Kidney (tissue), 14 donors: ENCODE measurements around the gene USH2A. TPM values are rescaled to one million over a fixed set of nuclear protein-coding genes. Genes with fewer than 3 reads are reported as not detected.

Experiments used
- DNase-seq, 5 donors: peaks; one replicate each; pipeline ENCODE4 v3.0.0-alpha.2; 2013 to 2020
- FAIRE-seq: peaks from 2 replicates; lab custom pipeline; 2012; peaks lifted over from hg19 to GRCh38; lab: Jason Lieb, UNC
- H3K27ac ChIP-seq, 2 donors: one replicate each; pipeline ENCODE4 v1.7.0; 2013; ENCODE audit warnings: low read depth in 2 of 2, low read length in 2 of 2, inconsistent platforms in 1 of 2
- H3K27me3 ChIP-seq: one replicate; pipeline ENCODE4 v1.7.1; 2013; ENCODE audit warnings: low read length, inconsistent platforms; ENCODE audit not compliant: control insufficient read depth, insufficient read depth
- H3K36me3 ChIP-seq, 3 donors: one replicate each; pipeline versions ENCODE4 v1.7.0 to v1.7.1; 2013; ENCODE audit warnings: low read length in 3 of 3, control low read depth in 1 of 3, inconsistent platforms in 1 of 3; ENCODE audit not compliant: insufficient read depth in 3 of 3, control insufficient read depth in 2 of 3
- H3K4me1 ChIP-seq, 3 donors: one replicate each; pipeline versions ENCODE4 v1.7.0 to v1.7.1; 2013; ENCODE audit warnings: low read length in 3 of 3, inconsistent platforms in 1 of 3, low read depth in 1 of 3; ENCODE audit not compliant: control insufficient read depth in 2 of 3, insufficient read depth in 2 of 3
- H3K4me3 ChIP-seq, 3 donors: one replicate each; pipeline versions ENCODE4 v1.7.0 to v1.8.1; 2013; ENCODE audit warnings: low read length in 3 of 3, control low read depth in 1 of 3, inconsistent platforms in 1 of 3
- H3K9ac ChIP-seq, 3 donors: one replicate each; pipeline versions ENCODE4 v1.7.0 to v1.7.1; 2013; ENCODE audit warnings: low read length in 3 of 3, control low read depth in 1 of 3, inconsistent platforms in 1 of 3
- H3K9me3 ChIP-seq, 3 donors: one replicate each; pipeline versions ENCODE4 v1.7.0 to v1.7.1; 2013; ENCODE audit warnings: low read length in 3 of 3, control low read depth in 1 of 3, inconsistent platforms in 1 of 3; ENCODE audit not compliant: control insufficient read depth in 2 of 3, insufficient read depth in 1 of 3
- intact Hi-C: fragments of 100-400 bp; cut with DNase I; formaldehyde crosslinking; loops from one replicate; pipeline ENCODE4 v1.11.1; 2022
- polyA plus RNA-seq: library from polyadenylated mRNA; stranded (reverse); fragments of 350-450 nt; fragmentation: Illumina TruSeq; extraction: RNeasy Lipid Tissue Mini Kit (QIAGEN cat#74804); gene quantifications from one replicate; pipeline ENCODE4 v1.2.3, GENCODE V29; 2014; ENCODE audit warnings: low read depth, low replicate concordance; ENCODE audit not compliant: insufficient read depth
- total RNA-seq: library from RNA; stranded (reverse); fragmentation: NEBNext Ultra II Directional; extraction: Animal tissue kit (Norgen Biotek cat#: 25700); gene quantifications from one replicate; pipeline ENCODE4 v1.2.1, GENCODE V29; 2021
- TF ChIP-seq, protein P1 (sequence below): IDR thresholded peaks from 3 replicates; pipeline ENCODE4 v1.5.1; 2012; ENCODE audit warnings: mild to moderate bottlenecking, moderate library complexity, borderline replicate concordance; ENCODE audit not compliant: insufficient read depth; ENCODE audit errors: extremely low read depth
- donor health status: control.
- donor health status: control.
- donor health status: control.
- donor health status: control.
- donor health status: control.
- donor health status: DM: yes; HTN: yes; CAD: no.
- donor health status: Normal renal cell carcinoma (clear cell type).

USH2A gene
- total and polyA plus RNA-seq, 2 donors from 2014 or later = 0.06 TPM; not detected in 1

DNA sequence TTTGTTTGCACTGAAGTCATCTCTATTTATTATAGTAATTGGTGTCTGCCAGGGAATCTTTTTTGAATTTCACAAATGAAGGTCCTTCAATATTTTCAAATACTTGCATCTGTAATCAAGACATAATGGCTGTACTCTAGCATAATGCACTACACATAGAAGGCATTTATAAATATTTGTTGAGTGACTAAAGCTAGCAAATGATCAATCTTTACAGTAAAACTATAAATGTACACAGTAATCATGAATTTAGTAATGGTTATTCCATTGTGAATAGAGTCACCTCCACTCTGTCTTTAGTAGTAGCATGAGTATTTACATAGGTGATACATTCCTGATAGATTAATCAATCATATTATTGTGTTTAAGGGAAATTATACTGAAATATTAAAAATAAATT lies 119.6 kb downstream of the USH2A start:
- Histone ChIP-seq H3K4me3 (no peak overlapping the region), H3K4me1 (no peaks in the 10 kb centered on the region), H3K9ac (no peak overlapping the region), H3K27me3 (no peaks in the 10 kb centered on the region), H3K27ac (no peak overlapping the region), H3K9me3 (no peaks in the 10 kb centered on the region), H3K36me3 (no peaks in the 10 kb centered on the region)
- no peak for DNase-seq
- intact Hi-C loops = no loop called here
- TF ChIP-seq, protein P1, sequence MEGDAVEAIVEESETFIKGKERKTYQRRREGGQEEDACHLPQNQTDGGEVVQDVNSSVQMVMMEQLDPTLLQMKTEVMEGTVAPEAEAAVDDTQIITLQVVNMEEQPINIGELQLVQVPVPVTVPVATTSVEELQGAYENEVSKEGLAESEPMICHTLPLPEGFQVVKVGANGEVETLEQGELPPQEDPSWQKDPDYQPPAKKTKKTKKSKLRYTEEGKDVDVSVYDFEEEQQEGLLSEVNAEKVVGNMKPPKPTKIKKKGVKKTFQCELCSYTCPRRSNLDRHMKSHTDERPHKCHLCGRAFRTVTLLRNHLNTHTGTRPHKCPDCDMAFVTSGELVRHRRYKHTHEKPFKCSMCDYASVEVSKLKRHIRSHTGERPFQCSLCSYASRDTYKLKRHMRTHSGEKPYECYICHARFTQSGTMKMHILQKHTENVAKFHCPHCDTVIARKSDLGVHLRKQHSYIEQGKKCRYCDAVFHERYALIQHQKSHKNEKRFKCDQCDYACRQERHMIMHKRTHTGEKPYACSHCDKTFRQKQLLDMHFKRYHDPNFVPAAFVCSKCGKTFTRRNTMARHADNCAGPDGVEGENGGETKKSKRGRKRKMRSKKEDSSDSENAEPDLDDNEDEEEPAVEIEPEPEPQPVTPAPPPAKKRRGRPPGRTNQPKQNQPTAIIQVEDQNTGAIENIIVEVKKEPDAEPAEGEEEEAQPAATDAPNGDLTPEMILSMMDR = no peak
- FAIRE-seq = no peak

DNA sequence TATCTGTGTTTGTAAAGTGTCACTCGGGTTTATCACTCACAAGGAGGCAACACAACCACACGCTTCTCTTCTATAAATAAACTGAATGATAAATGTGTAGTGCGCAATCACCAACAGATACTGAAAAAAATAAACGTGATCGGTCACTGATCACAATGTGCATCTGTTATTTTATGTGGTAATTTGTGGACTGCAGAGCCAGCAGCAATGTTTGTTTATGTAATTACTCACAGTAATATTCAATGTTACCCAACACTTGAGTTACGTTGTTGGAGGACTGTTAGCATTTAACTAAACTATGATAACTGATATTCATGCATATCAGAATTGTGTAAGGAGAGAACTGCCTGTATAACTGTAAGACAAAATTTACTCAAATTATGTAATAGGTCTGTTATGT lies 129.6 kb downstream of the USH2A start:
- H3K9me3 ChIP-seq = no peaks in the 10 kb centered on the region
- no peak overlapping the region for H3K27ac ChIP-seq
- H3K36me3 ChIP-seq = no peaks in the 10 kb centered on the region
- TF ChIP-seq, protein P1 = no peak
- H3K27me3 ChIP-seq = no peaks in the 10 kb centered on the region
- peak; percentile 60 for FAIRE-seq
- DNase-seq = no peak
- H3K9ac ChIP-seq = no peak overlapping the region
- intact Hi-C loops = no loop called here
- no peaks in the 10 kb centered on the region for H3K4me1 ChIP-seq
- H3K4me3 ChIP-seq = no peak overlapping the region

DNA sequence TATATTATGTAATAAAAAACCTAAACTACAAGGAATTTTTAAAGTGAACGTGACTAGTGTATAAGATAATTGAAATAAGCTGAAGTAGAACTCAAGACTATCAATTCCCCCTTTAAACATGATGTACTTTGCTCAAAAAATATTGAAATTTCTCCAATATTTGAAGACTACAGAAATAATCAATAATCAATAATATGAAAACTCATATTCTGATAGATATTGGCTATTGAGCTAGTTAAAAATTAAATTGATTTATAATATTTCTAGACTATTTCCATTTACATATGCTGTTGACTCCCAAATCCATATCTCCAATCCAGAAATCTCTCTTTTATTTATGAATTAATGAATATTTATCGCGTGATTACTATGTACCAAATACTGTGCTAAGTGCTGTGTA lies 133.2 kb downstream of the USH2A start:
- no peak for FAIRE-seq
- DNase-seq = no peak
- TF ChIP-seq, protein P1 = no peak
- Histone ChIP-seq H3K9me3 (peaks cover 0 to 6% (median 0%) of the 10 kb centered on the region in 3 donors), H3K4me1 (no peaks in the 10 kb centered on the region), H3K9ac (no peak overlapping the region), H3K27ac (no peak overlapping the region), H3K4me3 (no peak overlapping the region), H3K36me3 (no peaks in the 10 kb centered on the region), H3K27me3 (no peaks in the 10 kb centered on the region)
- intact Hi-C loops = no loop called here

DNA sequence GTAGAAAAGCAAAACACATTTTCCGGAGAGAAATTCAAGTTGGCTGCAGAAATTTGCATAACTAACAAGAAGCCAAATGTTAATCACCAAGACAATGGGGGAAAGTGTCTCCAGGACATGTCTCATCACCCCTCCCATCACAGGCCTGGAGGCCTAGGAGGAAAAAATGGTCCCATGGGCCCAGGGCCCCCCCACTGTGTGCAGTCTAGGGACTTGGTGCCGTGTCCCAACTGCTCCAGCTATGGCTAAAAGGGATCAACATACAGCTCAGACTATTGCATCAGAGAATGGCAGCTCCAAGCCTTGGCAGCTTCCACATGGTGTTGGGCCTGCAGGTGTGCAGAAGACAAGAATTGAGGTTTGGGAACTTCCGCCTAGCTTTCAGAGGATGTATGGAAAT lies 138.2 kb downstream of the USH2A start:
- TF ChIP-seq, protein P1 = no peak
- Histone ChIP-seq H3K36me3 (no peaks in the 10 kb centered on the region), H3K9ac (no peak overlapping the region), H3K4me1 (no peaks in the 10 kb centered on the region), H3K4me3 (no peak overlapping the region), H3K27me3 (no peaks in the 10 kb centered on the region), H3K27ac (no peak overlapping the region), H3K9me3 (peaks cover 0 to 6% (median 0%) of the 10 kb centered on the region in 3 donors)
- DNase-seq = no peak
- no peak for FAIRE-seq
- intact Hi-C loops = no loop called here
